ENCODE measurements around the gene CACNA1S. TPM values are rescaled to one million over a fixed set of nuclear protein-coding genes. Genes with fewer than 3 reads are reported as not detected.

CACNA1S gene
- total RNA-seq, 1 donor from 2014 or later = 0.07 TPM

- DNase-seq = no peak
- Mint-ChIP-seq H3K9me3 (ENCODE audit: unreplicated experiment) (peaks cover 15% of the 10 kb centered on the region), H3K4me3 (ENCODE audit: unreplicated experiment) (peak overlapping the region; percentile 11), H3K27ac (ENCODE audit: unreplicated experiment) (no peak overlapping the region), H3K36me3 (ENCODE audit: unreplicated experiment) (no peaks in the 10 kb centered on the region), H3K27me3 (ENCODE audit: unreplicated experiment) (peaks cover 17% of the 10 kb centered on the region), H3K4me1 (ENCODE audit: low read depth, unreplicated experiment) (peaks cover 26% of the 10 kb centered on the region)
- TF ChIP-seq CTCF (IDR thresholded peaks at IDR 0.05; ENCODE audit: partially characterized antibody, unreplicated experiment) = no peak
These were observed 51.2 kb downstream of the CACNA1S start for GRCh38 chr1:201061049-201061448.

GRCh38 chr1:201060586-201060985 is 51.6 kb downstream of the CACNA1S start:
- H3K36me3 Mint-ChIP-seq (ENCODE audit: unreplicated experiment) = no peaks in the 10 kb centered on the region
- H3K27me3 Mint-ChIP-seq (ENCODE audit: unreplicated experiment) = peaks cover 21% of the 10 kb centered on the region
- TF ChIP-seq CTCF (IDR thresholded peaks at IDR 0.05; ENCODE audit: partially characterized antibody, unreplicated experiment) = no peak
- H3K4me1 Mint-ChIP-seq (ENCODE audit: low read depth, unreplicated experiment) = peaks cover 31% of the 10 kb centered on the region
- no peak overlapping the region for H3K27ac Mint-ChIP-seq (ENCODE audit: unreplicated experiment)
- DNase-seq = no peak
- H3K4me3 Mint-ChIP-seq (ENCODE audit: unreplicated experiment) = no peak overlapping the region
- peaks cover 20% of the 10 kb centered on the region for H3K9me3 Mint-ChIP-seq (ENCODE audit: unreplicated experiment)

GRCh38 chr1:201059871-201060555 is 52.2 kb downstream of the CACNA1S start:
- Mint-ChIP-seq H3K4me3 (ENCODE audit: unreplicated experiment) (no peak overlapping the region), H3K27me3 (ENCODE audit: unreplicated experiment) (peaks cover 18% of the 10 kb centered on the region), H3K27ac (ENCODE audit: unreplicated experiment) (no peak overlapping the region), H3K36me3 (ENCODE audit: unreplicated experiment) (no peaks in the 10 kb centered on the region), H3K9me3 (ENCODE audit: unreplicated experiment) (peaks cover 21% of the 10 kb centered on the region), H3K4me1 (ENCODE audit: low read depth, unreplicated experiment) (peaks cover 35% of the 10 kb centered on the region)
- no peak for TF ChIP-seq CTCF (IDR thresholded peaks at IDR 0.05; ENCODE audit: partially characterized antibody, unreplicated experiment)
- DNase-seq = no peak

- Mint-ChIP-seq H3K4me1 (ENCODE audit: low read depth, unreplicated experiment) (peaks cover 38% of the 10 kb centered on the region), H3K27ac (ENCODE audit: unreplicated experiment) (no peak overlapping the region), H3K4me3 (ENCODE audit: unreplicated experiment) (no peak overlapping the region), H3K27me3 (ENCODE audit: unreplicated experiment) (peaks cover 17% of the 10 kb centered on the region), H3K36me3 (ENCODE audit: unreplicated experiment) (no peaks in the 10 kb centered on the region), H3K9me3 (ENCODE audit: unreplicated experiment) (peaks cover 20% of the 10 kb centered on the region)
- DNase-seq = no peak
- no peak for TF ChIP-seq CTCF (IDR thresholded peaks at IDR 0.05; ENCODE audit: partially characterized antibody, unreplicated experiment)
These were observed 52.8 kb downstream of the CACNA1S start for GRCh38 chr1:201059401-201059800.

- Mint-ChIP-seq H3K27me3 (ENCODE audit: unreplicated experiment) (peaks cover 15% of the 10 kb centered on the region), H3K9me3 (ENCODE audit: unreplicated experiment) (peaks cover 19% of the 10 kb centered on the region), H3K4me1 (ENCODE audit: low read depth, unreplicated experiment) (peaks cover 39% of the 10 kb centered on the region), H3K4me3 (ENCODE audit: unreplicated experiment) (peak overlapping the region; percentile 25), H3K27ac (ENCODE audit: unreplicated experiment) (no peak overlapping the region), H3K36me3 (ENCODE audit: unreplicated experiment) (no peaks in the 10 kb centered on the region)
- TF ChIP-seq CTCF (IDR thresholded peaks at IDR 0.05; ENCODE audit: partially characterized antibody, unreplicated experiment) = no peak
- no peak for DNase-seq
These were observed 58.1 kb downstream of the CACNA1S start for GRCh38 chr1:201054091-201054543.
